SK-N-SH (cell line): Measurements from ENCODE around the gene ANO10. TPM values are rescaled to one million over a fixed set of nuclear protein-coding genes. Genes with fewer than 3 reads are reported as not detected.

Source experiments
- CTCF ChIA-PET: fragments of 300-600, 350-600 bp; formaldehyde crosslinking; extraction: SDS; loops from one replicate; lab custom pipeline; 2021; lab: Yijun Ruan, JAX
- POLR2A ChIA-PET: fragments of 350-600 bp; sonication (Branson Sonifier 250); formaldehyde crosslinking; extraction: SDS; loops from one replicate; lab custom pipeline; 2020; ENCODE audit warnings: antibody characterized with exemption, inconsistent platforms; lab: Yijun Ruan, JAX
- DNase-seq: peaks from one replicate; pipeline ENCODE4 v3.0.0; 2012
- H2AFZ ChIP-seq: fragments of 200-600 bp; sonication (generic); 2 replicates; pipeline ENCODE4 v1.8.1; 2016; ENCODE audit warnings: antibody characterized with exemption, mild to moderate bottlenecking, low read depth
- H3F3A ChIP-seq: fragments of 200-600 bp; sonication (generic); replicated peaks from 2 replicates; pipeline ENCODE3; 2016; ENCODE audit warnings: antibody characterized with exemption, mild to moderate bottlenecking; ENCODE audit not compliant: insufficient read depth
- H3K27ac ChIP-seq, 2 experiments: fragments of 200-500 bp in 1 of 2; fragments of 200-600 bp in 1 of 2; sonication (Bioruptor generic) in 1 of 2; sonication (generic), shearing (Covaris generic) in 1 of 2; 2 replicates each; pipeline versions ENCODE4 v1.5.1 to v1.6.1; 2014 to 2016; ENCODE audit warnings: low read depth in 2 of 2, inconsistent platforms in 1 of 2, low read length in 1 of 2, mild to moderate bottlenecking in 1 of 2, mixed read lengths in 1 of 2
- H3K27me3 ChIP-seq: fragments of 200-600 bp; sonication (generic), shearing (Covaris generic); 2 replicates; pipeline ENCODE4 v1.6.1; 2016; ENCODE audit warnings: mixed run types; ENCODE audit not compliant: insufficient read depth
- H3K36me3 ChIP-seq, 2 experiments: fragments of 200-500 bp in 1 of 2; fragments of 200-600 bp in 1 of 2; sonication (Bioruptor generic) in 1 of 2; sonication (generic) in 1 of 2; replicated peaks in 1 of 2; 2 replicates each; pipeline versions ENCODE3 to v1.5.1; 2014 to 2016; ENCODE audit warnings: low read length in 1 of 2, mild to moderate bottlenecking in 1 of 2; ENCODE audit not compliant: insufficient read depth in 2 of 2, control insufficient read depth in 1 of 2
- H3K4me1 ChIP-seq, 2 experiments: fragments of 200-500 bp in 1 of 2; fragments of 200-600 bp in 1 of 2; sonication (Bioruptor generic) in 1 of 2; sonication (generic), shearing (Covaris generic) in 1 of 2; 2 replicates each; pipeline versions ENCODE4 v1.5.1 to v1.6.1; 2014 to 2016; ENCODE audit warnings: low read depth in 1 of 2, low read length in 1 of 2, mixed run types in 1 of 2; ENCODE audit not compliant: insufficient read depth in 2 of 2, control insufficient read depth in 1 of 2
- H3K4me2 ChIP-seq: fragments of 200-600 bp; sonication (generic), shearing (Covaris generic); 2 replicates; pipeline ENCODE4 v1.6.1; 2017; ENCODE audit warnings: mixed run types
- H3K4me3 ChIP-seq, 2 experiments: fragments of 200-500 bp in 1 of 2; fragments of 200-600 bp in 1 of 2; sonication (Bioruptor generic) in 1 of 2; sonication (generic), shearing (Covaris generic) in 1 of 2; 2 replicates each; pipeline versions ENCODE4 v1.5.1 to v1.8.1; 2014 to 2016; ENCODE audit warnings: low read depth in 2 of 2, inconsistent platforms in 1 of 2, low read length in 1 of 2, mild to moderate bottlenecking in 1 of 2, mixed read lengths in 1 of 2, moderate library complexity in 1 of 2
- H3K79me2 ChIP-seq: fragments of 200-600 bp; sonication (generic); 2 replicates; pipeline ENCODE4 v1.8.1; 2017; ENCODE audit warnings: mild to moderate bottlenecking; ENCODE audit not compliant: insufficient read depth
- H3K9ac ChIP-seq: fragments of 200-600 bp; sonication (generic); 2 replicates; pipeline ENCODE4 v1.6.1; 2017; ENCODE audit warnings: mixed run types
- H3K9me2 ChIP-seq: fragments of 200-600 bp; sonication (generic); 2 replicates; pipeline ENCODE4 v1.6.1; 2017; ENCODE audit warnings: mixed run types
- H3K9me3 ChIP-seq: fragments of 200-600 bp; sonication (generic); 2 replicates; pipeline ENCODE4 v1.6.1; 2017; ENCODE audit warnings: mixed run types, mild to moderate bottlenecking, moderate library complexity
- H4K20me1 ChIP-seq: fragments of 200-600 bp; sonication (generic); 2 replicates; pipeline ENCODE4 v1.6.1; 2017; ENCODE audit warnings: mild to moderate bottlenecking, mixed run types; ENCODE audit not compliant: insufficient read depth
- CHD2 ChIP-seq: fragments of 150-350 bp; IDR thresholded peaks from 2 replicates; pipeline ENCODE4 v1.6.1; 2018; ENCODE audit warnings: low read length; ENCODE audit not compliant: partially characterized antibody
- EP300 ChIP-seq, 2 experiments: IDR thresholded peaks; 2 replicates each; pipeline versions ENCODE4 v1.4.0 to v1.6.1; 2012; ENCODE audit warnings: borderline replicate concordance in 1 of 2, low read depth in 1 of 2, low read length in 1 of 2
- EZH2phosphoT487 ChIP-seq: fragments of 200-600 bp; sonication (generic); IDR thresholded peaks from 2 replicates; pipeline ENCODE4 v1.6.1; 2017; ENCODE audit warnings: low read depth, mixed run types, mild to moderate bottlenecking, antibody characterized with exemption, moderate library complexity, borderline replicate concordance
- FOXM1 ChIP-seq: IDR thresholded peaks from 2 replicates; pipeline ENCODE4 v1.4.0; 2012; ENCODE audit warnings: low read depth, mild to moderate bottlenecking
- GABPA ChIP-seq: IDR thresholded peaks from 2 replicates; pipeline ENCODE4 v1.4.0; 2012; ENCODE audit warnings: low read depth, mild to moderate bottlenecking
- GATA2 ChIP-seq: sonication (generic); formaldehyde crosslinking; IDR thresholded peaks from 2 replicates; pipeline ENCODE4 v1.5.0; 2020; ENCODE audit warnings: mild to moderate bottlenecking, missing genetic modification reagents
- MXI1 ChIP-seq: IDR thresholded peaks from 2 replicates; pipeline ENCODE4 v1.6.1; 2012; ENCODE audit warnings: mild to moderate bottlenecking, low read depth, low read length, improper control_type of control experiment
- RXRA ChIP-seq: IDR thresholded peaks from 2 replicates; pipeline ENCODE4 v1.4.0; 2012; ENCODE audit warnings: low read depth, mild to moderate bottlenecking, borderline replicate concordance
- TAF1 ChIP-seq: IDR thresholded peaks from 2 replicates; pipeline ENCODE4 v1.6.1; 2012; ENCODE audit warnings: low read depth, mild to moderate bottlenecking, low read length, moderate library complexity, borderline replicate concordance
- TCF12 ChIP-seq: IDR thresholded peaks from 2 replicates; pipeline ENCODE4 v1.4.0; 2012
- YY1 ChIP-seq: IDR thresholded peaks from 2 replicates; pipeline ENCODE4 v1.4.0; 2012; ENCODE audit warnings: low read depth, mild to moderate bottlenecking
- WGBS: methylation state at CpG from one replicate; pipeline ENCODE4 v1.1.6; 2017; ENCODE audit warnings: low lambda C conversion rate; 5-methylcytosine and 5-hydroxymethylcytosine counted together
- polyA plus RNA-seq, 3 experiments: library from polyadenylated mRNA; depleted of rRNA; stranded (reverse); fragments of >200 nt; gene quantifications; 2 replicates each; pipeline ENCODE4 v1.2.3, GENCODE V29; 2012
- TF ChIP-seq, protein P1 (sequence below): fragments of 150-350 bp; IDR thresholded peaks from 2 replicates; pipeline ENCODE4 v1.6.1; 2016; ENCODE audit warnings: mild to moderate bottlenecking, low read depth, low read length
- TF ChIP-seq, protein P2 (sequence below): IDR thresholded peaks from 2 replicates; pipeline ENCODE4 v1.4.0; 2012; ENCODE audit warnings: low read depth, borderline replicate concordance
- TF ChIP-seq, protein P3 (sequence below): fragments of 150-350 bp; IDR thresholded peaks from 2 replicates; pipeline ENCODE4 v1.6.1; 2017; ENCODE audit warnings: antibody characterized with exemption, low read length, low read depth, borderline replicate concordance
- TF ChIP-seq, protein P4 (sequence below): IDR thresholded peaks from 2 replicates; pipeline ENCODE4 v1.4.0; 2012; ENCODE audit warnings: low read depth, borderline replicate concordance
- TF ChIP-seq, protein P5 (sequence below): IDR thresholded peaks from 2 replicates; pipeline ENCODE4 v1.6.1; 2012; ENCODE audit warnings: mild to moderate bottlenecking, low read depth, low read length, moderate library complexity

ANO10 gene
- polyA plus RNA-seq, 1 of the 3 experiments (the other 2 are of a cell fraction): 16.8 TPM

DNA sequence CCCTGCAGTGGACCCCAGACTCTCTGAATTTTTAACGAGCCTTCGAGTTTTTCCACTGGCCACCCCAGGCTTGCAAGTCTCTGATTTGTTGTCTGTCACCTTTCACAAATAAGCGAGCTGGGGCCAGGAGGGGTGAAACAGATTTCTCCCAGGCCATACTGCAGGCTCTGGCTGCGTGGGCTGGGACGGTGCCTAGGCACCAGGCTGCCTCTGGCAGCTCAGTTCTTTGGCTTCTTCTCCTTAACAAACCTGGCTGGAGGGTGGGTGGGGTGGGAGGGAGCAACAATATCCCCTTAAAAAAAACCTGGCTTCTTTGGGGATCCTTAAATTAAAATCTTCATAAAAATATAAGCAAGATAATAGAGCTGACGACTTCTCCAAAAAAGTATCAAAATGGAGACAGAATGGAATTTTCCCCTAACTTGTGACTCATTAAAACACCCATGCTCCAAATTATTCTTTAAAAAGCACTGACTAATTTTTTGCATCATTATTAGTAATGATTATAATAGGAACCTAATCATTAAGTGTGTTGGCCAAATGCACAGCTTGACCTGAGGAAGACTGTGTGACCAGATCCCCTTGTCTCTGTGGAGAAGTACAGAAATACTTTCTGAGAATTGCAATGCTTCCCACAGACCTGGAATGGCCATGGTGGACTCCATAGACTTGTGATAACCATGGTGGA lies 251.4 kb downstream of the ANO10 start:
- no peaks in the 10 kb centered on the region for H3F3A ChIP-seq
- no peaks in the 10 kb centered on the region for H3K36me3 ChIP-seq
- TF ChIP-seq, protein P1, sequence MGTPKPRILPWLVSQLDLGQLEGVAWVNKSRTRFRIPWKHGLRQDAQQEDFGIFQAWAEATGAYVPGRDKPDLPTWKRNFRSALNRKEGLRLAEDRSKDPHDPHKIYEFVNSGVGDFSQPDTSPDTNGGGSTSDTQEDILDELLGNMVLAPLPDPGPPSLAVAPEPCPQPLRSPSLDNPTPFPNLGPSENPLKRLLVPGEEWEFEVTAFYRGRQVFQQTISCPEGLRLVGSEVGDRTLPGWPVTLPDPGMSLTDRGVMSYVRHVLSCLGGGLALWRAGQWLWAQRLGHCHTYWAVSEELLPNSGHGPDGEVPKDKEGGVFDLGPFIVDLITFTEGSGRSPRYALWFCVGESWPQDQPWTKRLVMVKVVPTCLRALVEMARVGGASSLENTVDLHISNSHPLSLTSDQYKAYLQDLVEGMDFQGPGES: no peak
- TF ChIP-seq MXI1 (no peak), EP300 (IDR thresholded peaks at IDR 0.05; ENCODE audit: borderline replicate concordance in 1 of 2, low read depth in 1 of 2, low read length in 1 of 2) (no peak), GATA2 (CRISPR knock-in tag) (no peak), YY1 (no peak), FOXM1 (no peak), CHD2 (no peak), TCF12 (no peak), GABPA (no peak), RXRA (no peak)
- TF ChIP-seq, protein P2, sequence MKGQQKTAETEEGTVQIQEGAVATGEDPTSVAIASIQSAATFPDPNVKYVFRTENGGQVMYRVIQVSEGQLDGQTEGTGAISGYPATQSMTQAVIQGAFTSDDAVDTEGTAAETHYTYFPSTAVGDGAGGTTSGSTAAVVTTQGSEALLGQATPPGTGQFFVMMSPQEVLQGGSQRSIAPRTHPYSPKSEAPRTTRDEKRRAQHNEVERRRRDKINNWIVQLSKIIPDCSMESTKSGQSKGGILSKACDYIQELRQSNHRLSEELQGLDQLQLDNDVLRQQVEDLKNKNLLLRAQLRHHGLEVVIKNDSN: no peak
- TF ChIP-seq, protein P3, sequence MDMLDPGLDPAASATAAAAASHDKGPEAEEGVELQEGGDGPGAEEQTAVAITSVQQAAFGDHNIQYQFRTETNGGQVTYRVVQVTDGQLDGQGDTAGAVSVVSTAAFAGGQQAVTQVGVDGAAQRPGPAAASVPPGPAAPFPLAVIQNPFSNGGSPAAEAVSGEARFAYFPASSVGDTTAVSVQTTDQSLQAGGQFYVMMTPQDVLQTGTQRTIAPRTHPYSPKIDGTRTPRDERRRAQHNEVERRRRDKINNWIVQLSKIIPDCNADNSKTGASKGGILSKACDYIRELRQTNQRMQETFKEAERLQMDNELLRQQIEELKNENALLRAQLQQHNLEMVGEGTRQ: no peak
- H3K9ac ChIP-seq: no peak overlapping the region
- H3K27ac ChIP-seq: no peak overlapping the region
- H4K20me1 ChIP-seq: no peaks in the 10 kb centered on the region
- POLR2A ChIA-PET: no interaction called here
- H3K27me3 ChIP-seq: no peaks in the 10 kb centered on the region
- no peak overlapping the region for H3K4me2 ChIP-seq
- no peak overlapping the region for H2AFZ ChIP-seq
- no peaks in the 10 kb centered on the region for H3K9me2 ChIP-seq
- H3K9me3 ChIP-seq: no peaks in the 10 kb centered on the region
- 94% methylated on average over 4 of the region's 6 CpGs for WGBS
- DNase-seq: no peak
- no peak overlapping the region for H3K4me3 ChIP-seq
- no peaks in the 10 kb centered on the region for H3K4me1 ChIP-seq
- no peaks in the 10 kb centered on the region for H3K79me2 ChIP-seq
- CTCF ChIA-PET: no interaction called here

DNA sequence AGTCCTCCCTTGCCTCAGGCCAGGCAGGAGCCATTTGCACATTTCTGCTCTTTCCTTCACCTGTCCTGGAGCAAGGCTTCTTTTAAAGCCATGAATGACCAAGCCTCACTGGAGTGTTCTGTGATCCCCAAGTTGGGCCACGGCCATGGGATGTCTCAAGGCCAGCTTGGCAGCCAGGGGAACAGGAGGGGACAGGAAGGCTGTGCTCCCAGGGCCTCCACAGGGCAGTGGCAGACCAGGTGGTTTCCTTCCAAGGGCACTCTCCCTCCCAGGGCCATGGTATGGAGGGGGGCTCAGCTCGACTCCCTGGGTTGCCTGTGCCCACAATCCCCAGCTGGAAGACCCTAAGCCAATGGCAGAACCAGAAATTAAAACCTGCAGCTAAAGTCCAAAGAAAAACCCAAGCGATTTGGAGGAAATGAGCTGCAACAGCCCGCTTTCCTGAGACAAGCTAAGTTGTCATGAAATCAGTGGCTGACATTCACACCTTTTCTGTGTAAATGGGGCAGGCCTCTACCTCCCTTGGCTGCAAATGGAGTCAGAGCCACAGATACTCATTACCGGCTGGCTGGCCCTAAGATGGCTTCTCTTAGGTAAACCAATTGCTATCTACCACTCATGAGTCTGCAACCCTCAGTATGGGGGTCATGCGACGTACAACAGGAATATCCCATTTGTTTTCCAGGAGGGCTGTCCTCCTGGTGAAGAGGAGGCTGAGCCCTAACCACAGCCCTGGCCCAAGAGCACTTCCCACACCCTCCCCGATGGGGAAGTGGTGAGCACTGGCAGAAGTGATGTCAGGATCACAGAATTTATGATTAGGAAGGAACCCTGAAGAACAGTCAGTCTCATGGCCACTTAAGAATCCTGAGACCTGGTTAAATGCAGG lies 252.2 kb downstream of the ANO10 start:
- Histone ChIP-seq H4K20me1 (no peaks in the 10 kb centered on the region), H3K27ac (no peak overlapping the region), H3K36me3 (no peaks in the 10 kb centered on the region), H3K27me3 (no peaks in the 10 kb centered on the region), H3F3A (no peaks in the 10 kb centered on the region), H3K79me2 (no peaks in the 10 kb centered on the region), H3K4me1 (no peaks in the 10 kb centered on the region), H3K4me2 (no peak overlapping the region), H3K4me3 (no peak overlapping the region), H2AFZ (no peak overlapping the region), H3K9ac (no peak overlapping the region), H3K9me3 (no peaks in the 10 kb centered on the region), H3K9me2 (no peaks in the 10 kb centered on the region)
- POLR2A ChIA-PET: no interaction called here
- WGBS: 92% methylated on average over 5 of the region's 8 CpGs
- CTCF ChIA-PET: no interaction called here
- no peak for DNase-seq
- no peak for TF ChIP-seq CHD2
- TF ChIP-seq MXI1: no peak
- TF ChIP-seq EP300 (IDR thresholded peaks at IDR 0.05; ENCODE audit: borderline replicate concordance in 1 of 2, low read depth in 1 of 2, low read length in 1 of 2): no peak
- no peak for TF ChIP-seq EZH2phosphoT487
- TF ChIP-seq TAF1: no peak
- TF ChIP-seq, protein P4, sequence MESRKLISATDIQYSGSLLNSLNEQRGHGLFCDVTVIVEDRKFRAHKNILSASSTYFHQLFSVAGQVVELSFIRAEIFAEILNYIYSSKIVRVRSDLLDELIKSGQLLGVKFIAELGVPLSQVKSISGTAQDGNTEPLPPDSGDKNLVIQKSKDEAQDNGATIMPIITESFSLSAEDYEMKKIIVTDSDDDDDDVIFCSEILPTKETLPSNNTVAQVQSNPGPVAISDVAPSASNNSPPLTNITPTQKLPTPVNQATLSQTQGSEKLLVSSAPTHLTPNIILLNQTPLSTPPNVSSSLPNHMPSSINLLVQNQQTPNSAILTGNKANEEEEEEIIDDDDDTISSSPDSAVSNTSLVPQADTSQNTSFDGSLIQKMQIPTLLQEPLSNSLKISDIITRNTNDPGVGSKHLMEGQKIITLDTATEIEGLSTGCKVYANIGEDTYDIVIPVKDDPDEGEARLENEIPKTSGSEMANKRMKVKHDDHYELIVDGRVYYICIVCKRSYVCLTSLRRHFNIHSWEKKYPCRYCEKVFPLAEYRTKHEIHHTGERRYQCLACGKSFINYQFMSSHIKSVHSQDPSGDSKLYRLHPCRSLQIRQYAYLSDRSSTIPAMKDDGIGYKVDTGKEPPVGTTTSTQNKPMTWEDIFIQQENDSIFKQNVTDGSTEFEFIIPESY: no peak
- TF ChIP-seq, protein P5, sequence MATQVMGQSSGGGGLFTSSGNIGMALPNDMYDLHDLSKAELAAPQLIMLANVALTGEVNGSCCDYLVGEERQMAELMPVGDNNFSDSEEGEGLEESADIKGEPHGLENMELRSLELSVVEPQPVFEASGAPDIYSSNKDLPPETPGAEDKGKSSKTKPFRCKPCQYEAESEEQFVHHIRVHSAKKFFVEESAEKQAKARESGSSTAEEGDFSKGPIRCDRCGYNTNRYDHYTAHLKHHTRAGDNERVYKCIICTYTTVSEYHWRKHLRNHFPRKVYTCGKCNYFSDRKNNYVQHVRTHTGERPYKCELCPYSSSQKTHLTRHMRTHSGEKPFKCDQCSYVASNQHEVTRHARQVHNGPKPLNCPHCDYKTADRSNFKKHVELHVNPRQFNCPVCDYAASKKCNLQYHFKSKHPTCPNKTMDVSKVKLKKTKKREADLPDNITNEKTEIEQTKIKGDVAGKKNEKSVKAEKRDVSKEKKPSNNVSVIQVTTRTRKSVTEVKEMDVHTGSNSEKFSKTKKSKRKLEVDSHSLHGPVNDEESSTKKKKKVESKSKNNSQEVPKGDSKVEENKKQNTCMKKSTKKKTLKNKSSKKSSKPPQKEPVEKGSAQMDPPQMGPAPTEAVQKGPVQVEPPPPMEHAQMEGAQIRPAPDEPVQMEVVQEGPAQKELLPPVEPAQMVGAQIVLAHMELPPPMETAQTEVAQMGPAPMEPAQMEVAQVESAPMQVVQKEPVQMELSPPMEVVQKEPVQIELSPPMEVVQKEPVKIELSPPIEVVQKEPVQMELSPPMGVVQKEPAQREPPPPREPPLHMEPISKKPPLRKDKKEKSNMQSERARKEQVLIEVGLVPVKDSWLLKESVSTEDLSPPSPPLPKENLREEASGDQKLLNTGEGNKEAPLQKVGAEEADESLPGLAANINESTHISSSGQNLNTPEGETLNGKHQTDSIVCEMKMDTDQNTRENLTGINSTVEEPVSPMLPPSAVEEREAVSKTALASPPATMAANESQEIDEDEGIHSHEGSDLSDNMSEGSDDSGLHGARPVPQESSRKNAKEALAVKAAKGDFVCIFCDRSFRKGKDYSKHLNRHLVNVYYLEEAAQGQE: no peak
